Panc1 (cell line): ENCODE results near the gene AKAP12.

Experiments
- CTCF ChIP-seq: fragments of 450-650 bp; IDR thresholded peaks from 2 replicates; pipeline ENCODE4 v1.5.1; 2017; ENCODE audit warnings: mild to moderate bottlenecking
- REST ChIP-seq, 2 experiments: IDR thresholded peaks; 2 replicates each; pipeline ENCODE4 v1.6.1; 2011 to 2012; ENCODE audit warnings: low read depth in 2 of 2, control low read depth in 1 of 2, low read length in 1 of 2, mild to moderate bottlenecking in 1 of 2, moderate library complexity in 1 of 2; ENCODE audit not compliant: insufficient read depth in 1 of 2
- SIN3A ChIP-seq: IDR thresholded peaks from 2 replicates; pipeline ENCODE4 v1.6.1; 2012; ENCODE audit warnings: low read depth, mild to moderate bottlenecking, low read length, moderate library complexity, borderline replicate concordance; ENCODE audit not compliant: insufficient read depth

- TF ChIP-seq SIN3A: no peak
- no peak for TF ChIP-seq CTCF
- TF ChIP-seq REST (IDR thresholded peaks at IDR 0.05; ENCODE audit: insufficient read depth in 1 of 2, low read depth in 2 of 2, low read length in 1 of 2): no peak
Observed at GRCh38 chr6:151280859-151281258, 41.1 kb downstream of the AKAP12 start.
